ENCODE data around the gene ARHGAP25.

DNA sequence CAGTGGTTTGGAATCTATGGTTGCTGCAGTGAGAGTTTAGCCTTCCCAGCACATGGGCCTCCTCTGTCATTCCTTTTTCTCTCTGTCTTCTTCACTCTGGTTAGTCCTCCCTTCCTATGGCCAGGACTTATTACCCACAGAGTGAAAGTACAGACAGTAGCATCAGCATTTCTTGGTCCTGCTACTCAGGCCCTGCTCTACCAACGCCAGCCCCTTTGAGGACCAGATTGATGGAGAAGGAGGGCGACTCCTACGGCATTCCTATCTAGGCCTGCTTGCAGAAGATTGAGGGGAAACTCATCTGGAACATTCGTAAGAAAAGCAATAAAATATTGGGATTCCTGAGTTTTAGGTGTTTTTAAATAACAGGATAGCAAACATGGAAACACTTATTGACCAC is 93.1 kb downstream of the ARHGAP25 start:
- TF ChIP-seq POLR2AphosphoS5 (IDR thresholded peaks at IDR 0.05; ENCODE audit: low read depth, low read length), result no peak
- TF ChIP-seq POLR2A (IDR thresholded peaks at IDR 0.05; ENCODE audit: low read depth, low read length), result no peak

Data from GM12891 (cell line).